RWPE1 (cell line): ENCODE results near the gene GPR150.
A peak's percentile ranks its signal among the peaks of the same experiment; 100 is the strongest.

ENCODE experiments used
- CTCF ChIA-PET: fragments of 350-600 bp; sonication (Branson Sonifier 250); formaldehyde crosslinking; extraction: SDS; loops from one replicate; lab custom pipeline; 2021; lab: Yijun Ruan, JAX
- POLR2A ChIA-PET: fragments of 400-600 bp; formaldehyde crosslinking; extraction: SDS; loops from one replicate; lab custom pipeline; 2020; ENCODE audit warnings: antibody characterized with exemption; ENCODE audit not compliant: low non-redundant PET; lab: Yijun Ruan, JAX
- DNase-seq: peaks from one replicate; pipeline ENCODE4 v3.0.0; 2012; ENCODE audit warnings: low spot score
- H3K27ac ChIP-seq: fragments of 450-650 bp; 2 replicates; pipeline ENCODE4 v1.5.1; 2017
- TF ChIP-seq, protein P1 (sequence below): fragments of 450-650 bp; conservative IDR thresholded peaks from 2 replicates; pipeline ENCODE4 v1.5.1; 2017; ENCODE audit warnings: low read depth, mild to moderate bottlenecking

GPR150 gene

DNA sequence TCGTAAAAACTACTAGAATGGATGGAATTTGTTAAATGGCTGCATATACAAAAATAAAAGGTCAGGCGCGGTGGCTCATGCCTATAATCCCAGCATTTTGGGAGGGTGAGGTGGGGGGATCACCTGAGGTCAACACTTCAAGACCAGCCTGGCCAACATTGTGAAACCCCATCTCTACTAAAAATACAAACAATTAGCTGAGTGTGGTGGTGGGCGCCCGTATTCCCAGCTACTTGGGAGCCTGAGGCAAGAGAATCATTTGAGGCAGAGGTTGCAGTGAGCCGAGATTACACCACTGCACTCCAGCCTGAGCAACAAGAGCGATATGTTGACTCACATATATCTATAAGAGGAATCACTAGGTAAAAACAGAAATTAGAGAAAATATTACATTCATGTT is 9.3 kb upstream of the GPR150 start:
- POLR2A ChIA-PET: no interaction called here
- no peak for DNase-seq
- H3K27ac ChIP-seq: no peak overlapping the region
- CTCF ChIA-PET: interaction anchor here (1.2 kb wide), 1 partner anchor 54 kb away, joined by 3 read pairs; no protein-coding TSS in a partner anchor
- TF ChIP-seq, protein P1, sequence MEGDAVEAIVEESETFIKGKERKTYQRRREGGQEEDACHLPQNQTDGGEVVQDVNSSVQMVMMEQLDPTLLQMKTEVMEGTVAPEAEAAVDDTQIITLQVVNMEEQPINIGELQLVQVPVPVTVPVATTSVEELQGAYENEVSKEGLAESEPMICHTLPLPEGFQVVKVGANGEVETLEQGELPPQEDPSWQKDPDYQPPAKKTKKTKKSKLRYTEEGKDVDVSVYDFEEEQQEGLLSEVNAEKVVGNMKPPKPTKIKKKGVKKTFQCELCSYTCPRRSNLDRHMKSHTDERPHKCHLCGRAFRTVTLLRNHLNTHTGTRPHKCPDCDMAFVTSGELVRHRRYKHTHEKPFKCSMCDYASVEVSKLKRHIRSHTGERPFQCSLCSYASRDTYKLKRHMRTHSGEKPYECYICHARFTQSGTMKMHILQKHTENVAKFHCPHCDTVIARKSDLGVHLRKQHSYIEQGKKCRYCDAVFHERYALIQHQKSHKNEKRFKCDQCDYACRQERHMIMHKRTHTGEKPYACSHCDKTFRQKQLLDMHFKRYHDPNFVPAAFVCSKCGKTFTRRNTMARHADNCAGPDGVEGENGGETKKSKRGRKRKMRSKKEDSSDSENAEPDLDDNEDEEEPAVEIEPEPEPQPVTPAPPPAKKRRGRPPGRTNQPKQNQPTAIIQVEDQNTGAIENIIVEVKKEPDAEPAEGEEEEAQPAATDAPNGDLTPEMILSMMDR: no peak

DNA sequence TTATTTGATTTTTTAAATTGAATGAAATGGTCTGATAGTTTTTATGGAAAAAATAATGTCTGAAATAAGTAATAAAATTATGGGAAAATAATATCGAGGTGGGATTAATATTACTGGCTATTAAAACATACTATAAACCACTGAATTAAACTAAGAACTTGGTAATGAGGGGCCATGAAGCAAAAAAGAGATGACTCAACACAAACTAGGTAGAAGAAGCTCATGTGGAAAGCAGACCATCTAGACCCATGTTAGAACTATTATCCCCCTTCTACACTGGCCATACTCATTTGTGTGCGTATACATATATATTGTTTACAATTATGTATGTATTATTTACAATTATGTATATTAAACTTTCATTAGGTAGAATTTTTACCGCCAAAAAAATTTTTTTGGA is 8.5 kb upstream of the GPR150 start:
- CTCF ChIA-PET: interaction anchor here (0.6 kb wide), 1 partner anchor 34 kb away, joined by 5 read pairs; no protein-coding TSS in a partner anchor
- no peak overlapping the region for H3K27ac ChIP-seq
- TF ChIP-seq, protein P1: no peak
- DNase-seq: no peak
- POLR2A ChIA-PET: no interaction called here

DNA sequence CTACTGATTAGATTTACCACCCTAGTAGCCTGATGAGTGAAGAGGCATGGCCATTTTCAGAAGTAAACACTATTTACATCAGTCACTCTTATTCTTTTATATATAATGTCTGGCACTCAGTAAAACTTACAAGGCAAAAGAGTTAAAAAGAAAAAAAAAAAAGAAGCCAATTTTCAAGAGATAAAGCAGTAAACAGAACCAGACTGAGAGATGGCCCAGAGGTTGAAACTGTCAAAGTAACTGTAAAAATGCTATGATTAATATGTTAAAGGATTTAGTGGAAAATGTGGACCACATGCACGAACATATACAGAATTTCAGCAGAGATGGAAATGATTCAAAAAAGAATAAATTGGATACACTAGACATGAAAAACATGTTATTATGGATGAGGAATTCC is 6.4 kb upstream of the GPR150 start:
- DNase-seq: no peak
- TF ChIP-seq, protein P1: no peak
- POLR2A ChIA-PET: no interaction called here
- CTCF ChIA-PET: no interaction called here
- H3K27ac ChIP-seq: no peak overlapping the region

DNA sequence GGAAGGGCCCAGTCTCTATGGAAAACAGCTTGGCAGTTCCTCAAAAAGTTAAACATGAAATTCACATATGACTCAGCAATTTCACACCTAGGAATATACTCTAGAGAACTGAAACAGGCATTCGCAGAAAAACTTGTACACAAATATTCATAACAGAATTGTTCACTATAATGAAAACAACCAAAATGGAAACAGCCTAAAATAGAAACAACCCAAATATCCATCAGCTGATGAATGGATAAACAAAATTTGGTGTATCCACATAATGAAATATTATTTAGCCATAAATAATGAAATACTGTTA is 4.8 kb upstream of the GPR150 start:
- TF ChIP-seq, protein P1: no peak
- ChIA-PET POLR2A (no interaction called here), CTCF (no interaction called here)
- H3K27ac ChIP-seq: no peak overlapping the region
- no peak for DNase-seq

DNA sequence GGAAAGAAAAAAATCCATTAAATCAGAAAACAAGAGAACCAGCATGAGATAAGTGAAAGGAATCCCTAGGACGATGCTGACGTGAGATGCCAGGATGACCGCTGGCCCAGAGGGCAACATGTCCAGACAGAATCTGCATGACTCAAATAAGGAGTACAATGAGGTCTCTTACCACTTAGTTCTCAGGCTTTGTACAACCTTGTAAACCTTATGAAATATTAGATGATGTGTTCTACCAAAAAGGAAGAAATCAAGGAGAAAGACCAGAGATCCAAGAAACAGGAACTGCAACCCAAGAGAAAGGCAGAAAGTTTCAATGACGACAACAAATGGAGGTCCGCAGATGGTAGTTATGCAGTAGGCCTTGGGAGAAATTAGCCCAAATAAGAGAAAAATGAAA is 2.8 kb upstream of the GPR150 start:
- TF ChIP-seq, protein P1: no peak
- POLR2A ChIA-PET: no interaction called here
- CTCF ChIA-PET: no interaction called here
- no peak overlapping the region for H3K27ac ChIP-seq
- DNase-seq: peak; percentile 96

DNA sequence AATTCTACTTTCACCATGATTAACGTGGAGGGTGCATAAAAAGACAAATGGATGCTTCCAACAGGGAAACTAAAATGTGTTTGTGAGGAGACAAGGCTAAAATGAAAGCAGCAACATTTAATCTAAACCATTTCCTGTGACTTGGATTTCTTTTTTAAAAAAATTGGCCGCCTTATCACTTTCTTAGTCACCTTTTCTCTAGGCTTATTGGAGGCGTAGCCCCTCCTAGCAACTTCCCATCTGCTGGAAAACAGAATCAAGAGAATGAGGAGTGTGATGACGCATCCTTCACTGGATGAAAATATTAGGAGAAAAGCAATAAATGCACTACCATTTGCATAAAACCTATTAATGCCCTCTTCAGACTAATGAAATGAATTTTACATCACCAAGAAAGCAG is 791 bp upstream of the GPR150 start:
- DNase-seq: no peak
- no peak overlapping the region for H3K27ac ChIP-seq
- CTCF ChIA-PET: interaction anchor here (0.7 kb wide), 1 partner anchor 223 kb away, joined by 3 read pairs; no protein-coding TSS in a partner anchor
- POLR2A ChIA-PET: no interaction called here
- TF ChIP-seq, protein P1: no peak
